Testis (tissue), 2 donors: ENCODE data around the gene NTM.

Source experiments
- CTCF ChIP-seq, 3 experiments: fragments of 450-650 bp in 2 of 3; fragments of 200-600 bp in 1 of 3; sonication (generic) in 1 of 3; IDR thresholded peaks; one replicate each; pipeline ENCODE4 v1.5.1; 2016 to 2019; ENCODE audit warnings: antibody characterized with exemption in 3 of 3, mild to moderate bottlenecking in 2 of 3, moderate library complexity in 1 of 3
- POLR2A ChIP-seq: fragments of 450-650 bp; IDR thresholded peaks from one replicate; pipeline ENCODE4 v1.6.1; 2017; ENCODE audit warnings: antibody characterized with exemption, mild to moderate bottlenecking, moderate library complexity

- TF ChIP-seq CTCF (IDR thresholded peaks at IDR 0.05) (no peak), POLR2A (no peak)
Measured at GRCh38 chr11:131467645-131468394, 97.4 kb downstream of the NTM start.
